HG02943 (cell line): ENCODE data around the gene NDUFS8.

ENCODE experiments used
- ATAC-seq: cut with Tn5 transposase; IDR thresholded peaks from one replicate; pipeline ENCODE4 v1.9.1; 2021; ENCODE audit warnings: mild to moderate bottlenecking, low read depth, moderate library complexity; ENCODE audit not compliant: unreplicated experiment

Gene NDUFS8

DNA sequence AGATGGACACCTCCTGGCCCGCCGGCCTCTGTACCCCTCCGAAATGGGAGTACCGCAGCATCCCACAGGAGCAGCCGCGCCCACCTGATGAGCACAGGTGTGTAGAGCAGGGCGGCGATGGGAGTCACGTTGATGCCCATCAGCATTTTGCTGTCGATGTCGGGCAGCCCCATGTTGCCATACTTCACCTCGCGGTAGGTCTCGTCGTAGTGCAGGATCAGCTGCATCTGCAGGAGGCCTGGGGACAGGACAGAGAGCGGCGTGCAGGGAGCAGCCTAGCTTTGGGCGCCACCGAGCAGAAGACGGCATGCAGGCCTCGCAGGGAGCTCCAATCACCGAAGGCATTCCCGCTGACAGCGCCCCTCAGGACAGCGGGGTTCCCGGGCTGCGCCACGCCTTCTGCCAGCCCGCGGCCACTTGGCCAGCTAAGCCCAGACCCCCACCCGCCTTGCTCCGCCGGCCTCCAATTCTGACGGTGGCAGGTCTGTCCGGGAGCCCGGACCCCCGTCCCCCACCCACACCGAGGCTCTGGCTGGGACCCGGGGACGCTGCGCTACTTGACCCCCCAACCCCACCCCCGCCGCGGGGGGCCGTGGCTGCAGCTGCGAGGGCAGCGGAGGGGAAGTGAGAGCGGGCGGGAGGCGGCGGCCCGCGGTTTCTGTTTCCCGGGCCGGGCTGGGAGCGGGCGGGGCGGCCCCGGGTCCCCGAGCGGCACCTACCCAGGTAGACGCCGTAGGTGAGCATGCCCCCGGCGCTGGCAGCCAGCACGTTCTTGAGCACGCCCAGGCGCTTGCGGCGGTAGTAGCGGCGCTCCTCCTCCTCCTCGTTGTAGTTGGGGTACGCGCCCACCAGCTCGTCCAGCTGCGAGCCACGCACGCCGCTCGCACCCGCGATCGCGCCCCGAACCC is 27.3 kb upstream of the NDUFS8 start:
- no peak for ATAC-seq

DNA sequence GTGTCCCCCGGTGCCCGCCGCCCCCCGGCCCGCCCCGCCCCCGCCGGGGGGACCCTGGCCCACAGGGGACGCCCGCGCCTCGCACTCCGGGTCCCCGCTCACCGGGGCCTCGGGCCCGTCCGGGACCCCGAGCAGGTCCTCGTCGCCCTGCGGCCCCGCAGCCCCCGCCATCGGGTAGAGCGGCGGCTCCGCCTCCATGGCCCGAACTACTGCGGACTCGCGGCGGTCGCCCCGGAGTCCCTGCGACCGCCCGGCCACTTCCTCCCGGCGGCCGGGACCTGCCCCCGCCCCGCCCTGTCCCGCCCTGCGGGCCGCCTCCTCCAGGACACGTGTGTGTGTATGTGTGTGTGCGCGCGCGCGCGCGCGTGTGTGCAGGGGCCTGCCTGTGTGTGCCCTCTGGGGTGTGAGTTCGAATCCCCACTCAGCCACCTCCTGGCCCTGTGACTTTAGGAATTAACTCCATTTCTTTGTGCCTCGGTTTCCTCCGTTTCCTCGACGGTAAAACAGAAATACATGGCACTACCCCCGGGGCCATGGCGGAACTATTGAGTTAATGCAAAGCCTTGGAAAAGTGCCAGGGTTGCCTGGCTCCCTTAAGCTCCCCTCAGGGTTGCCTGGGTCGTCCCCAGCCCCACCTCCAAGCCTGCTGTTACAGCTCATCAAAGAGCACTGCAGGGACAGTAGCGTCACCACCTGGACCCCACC is 26.5 kb upstream of the NDUFS8 start, which contains the start of gene UNC93B1:
TSS of gene UNC93B1 (minus strand) at position 252 of the 705 bp plus-strand sequence. CDS start at position 198, 54 bp downstream.
- no peak for ATAC-seq

DNA sequence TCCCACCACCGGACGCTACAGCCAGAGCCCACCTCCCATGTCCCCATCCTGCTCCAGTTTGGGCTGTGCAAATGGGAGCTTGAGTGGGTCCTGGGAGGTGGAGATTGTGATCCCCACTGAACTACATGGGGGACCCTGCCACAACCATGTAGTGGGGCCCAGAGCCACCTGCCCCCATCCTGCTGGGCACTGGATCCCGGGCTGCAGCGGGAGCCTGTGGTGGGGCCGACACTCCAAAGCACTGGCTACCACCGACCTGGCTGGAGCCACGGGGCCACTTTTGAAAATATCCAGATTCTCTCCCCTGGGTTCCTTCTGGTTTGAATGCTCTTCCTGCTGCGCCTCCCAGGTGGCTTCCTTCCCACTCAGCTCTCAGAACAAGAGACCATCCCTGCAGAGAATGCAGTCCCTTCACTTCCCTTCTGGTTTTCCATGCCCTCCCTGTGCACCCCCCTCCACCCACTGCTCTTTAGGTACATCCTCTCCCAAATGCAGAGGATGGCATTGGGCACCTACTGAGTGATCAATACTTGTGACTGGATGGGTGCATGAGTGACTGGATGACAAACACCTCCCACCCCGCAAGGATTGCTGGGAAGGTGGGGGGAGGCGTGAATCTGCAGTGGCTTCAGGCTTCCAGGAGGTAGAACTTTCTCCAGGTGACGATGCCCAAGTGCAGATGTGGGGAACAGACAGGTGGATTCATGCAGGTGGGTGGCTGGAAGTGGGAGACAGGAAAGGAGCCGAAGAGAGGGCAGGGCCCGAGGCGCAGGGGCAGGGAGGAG is 25.7 kb upstream of the NDUFS8 start:
- ATAC-seq, result no peak

DNA sequence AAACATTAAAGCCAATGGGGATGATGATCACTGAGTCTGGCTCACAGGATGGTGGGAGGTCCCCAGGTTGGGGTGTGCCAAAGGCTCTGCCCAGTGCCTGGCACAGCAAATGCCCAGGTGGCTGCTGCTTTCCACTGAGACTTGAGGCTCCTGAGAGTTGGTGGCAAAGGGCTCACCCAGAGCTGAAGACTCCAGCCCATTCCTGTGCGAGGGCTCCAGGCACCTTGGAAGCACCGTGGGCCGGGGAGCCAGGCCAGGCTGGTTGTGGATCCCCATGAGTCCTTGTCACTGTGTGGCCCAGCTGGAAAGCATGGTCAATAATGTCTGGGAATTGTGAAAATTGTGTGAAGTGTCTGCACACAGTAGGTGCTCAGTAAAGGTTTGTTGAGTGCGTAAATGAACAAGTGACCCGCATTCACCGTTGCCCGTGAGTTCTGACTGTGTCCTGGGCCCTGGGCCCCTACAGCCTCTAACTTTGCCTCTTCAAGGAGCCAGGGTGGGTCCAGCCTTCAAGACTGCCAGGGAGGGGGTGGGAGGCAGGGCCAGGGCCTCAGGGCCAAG is 23.8 kb upstream of the NDUFS8 start:
- no peak for ATAC-seq

DNA sequence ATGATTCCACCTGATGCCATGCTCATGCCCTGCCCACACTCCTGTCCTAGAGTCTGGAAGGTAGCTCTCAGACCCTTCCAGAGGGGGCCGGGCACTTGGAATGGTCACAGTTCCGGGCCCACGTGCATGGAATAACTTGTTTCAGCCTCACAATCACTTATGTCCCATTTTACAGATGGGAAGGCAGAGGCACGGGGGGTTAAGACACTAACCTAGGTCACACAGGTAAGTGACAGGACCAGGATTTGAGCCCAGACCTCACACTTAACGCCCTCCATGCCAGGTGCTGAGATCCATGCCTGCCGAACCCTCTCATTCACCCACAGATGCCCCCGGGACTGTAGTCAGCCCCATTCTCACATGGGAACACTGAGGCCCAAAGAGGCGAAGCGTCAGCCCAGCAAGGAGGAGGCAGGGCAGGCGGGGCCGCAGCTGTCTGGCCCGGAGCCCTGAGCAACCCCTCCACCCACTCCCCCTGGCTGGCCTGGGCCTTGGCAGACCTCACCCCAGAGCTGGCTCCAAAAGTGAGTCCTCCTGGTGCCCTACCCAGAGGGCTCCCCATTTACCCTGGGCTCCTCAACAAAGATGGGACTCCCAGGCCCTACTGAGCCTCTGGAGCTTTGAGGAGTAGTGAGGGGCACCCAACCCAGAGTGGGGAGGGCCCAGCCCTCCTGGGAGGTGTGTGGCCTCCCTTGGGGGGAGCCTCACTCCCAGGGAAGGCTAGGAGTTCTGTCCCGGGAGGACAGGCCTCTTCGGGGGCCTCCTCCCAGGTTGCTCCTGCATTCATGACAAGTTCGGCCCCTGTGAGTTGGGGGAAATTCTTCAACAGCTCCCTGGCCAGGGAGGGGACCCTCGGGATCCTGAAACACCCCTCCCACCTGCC is 22.7 kb upstream of the NDUFS8 start:
- no peak for ATAC-seq

DNA sequence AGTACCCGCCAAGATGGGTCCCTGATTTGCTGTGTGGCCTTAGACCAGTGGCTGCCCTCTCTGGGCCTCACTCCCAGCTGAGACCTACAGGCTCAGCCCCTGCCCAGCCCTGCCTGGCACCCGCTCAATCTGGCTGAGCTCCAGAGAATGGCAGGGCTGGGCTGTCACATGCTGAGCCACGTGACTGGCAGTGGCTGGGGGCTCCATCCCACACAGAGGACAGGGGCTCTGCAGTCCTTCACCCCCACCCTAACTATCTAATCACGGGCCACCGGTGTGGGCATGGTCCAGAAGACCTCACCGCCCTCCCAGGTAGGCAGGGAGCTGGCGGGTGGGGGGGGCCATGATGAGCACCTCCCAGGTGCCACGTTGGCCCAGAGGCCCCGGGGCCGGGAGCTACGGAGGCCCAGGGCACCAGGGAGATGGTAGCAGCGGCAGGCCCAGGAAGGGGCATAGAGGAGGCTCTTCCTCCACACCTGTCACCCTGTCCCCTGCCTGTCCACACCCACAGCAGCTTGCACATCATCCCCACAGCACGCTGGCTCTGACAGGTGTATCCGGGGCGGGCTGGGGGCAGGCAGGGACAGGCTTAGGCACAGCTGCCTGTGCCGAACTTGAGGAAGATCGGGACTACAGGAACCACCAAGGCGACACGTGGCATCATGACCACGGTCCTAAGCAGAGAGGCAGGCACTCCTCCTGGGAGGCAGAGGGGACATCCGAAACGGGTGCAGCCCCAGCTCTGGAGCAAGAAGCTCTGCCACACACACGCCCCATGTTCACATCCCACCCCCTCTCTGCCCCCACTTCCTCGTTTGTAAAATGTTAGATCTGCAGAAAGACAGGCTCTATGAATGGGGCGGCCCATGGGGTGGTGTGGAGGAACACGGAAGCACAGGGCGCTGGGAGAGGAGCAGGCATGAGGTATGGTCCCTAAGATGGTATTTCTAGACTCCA is 21.8 kb upstream of the NDUFS8 start:
- ATAC-seq, result no peak

DNA sequence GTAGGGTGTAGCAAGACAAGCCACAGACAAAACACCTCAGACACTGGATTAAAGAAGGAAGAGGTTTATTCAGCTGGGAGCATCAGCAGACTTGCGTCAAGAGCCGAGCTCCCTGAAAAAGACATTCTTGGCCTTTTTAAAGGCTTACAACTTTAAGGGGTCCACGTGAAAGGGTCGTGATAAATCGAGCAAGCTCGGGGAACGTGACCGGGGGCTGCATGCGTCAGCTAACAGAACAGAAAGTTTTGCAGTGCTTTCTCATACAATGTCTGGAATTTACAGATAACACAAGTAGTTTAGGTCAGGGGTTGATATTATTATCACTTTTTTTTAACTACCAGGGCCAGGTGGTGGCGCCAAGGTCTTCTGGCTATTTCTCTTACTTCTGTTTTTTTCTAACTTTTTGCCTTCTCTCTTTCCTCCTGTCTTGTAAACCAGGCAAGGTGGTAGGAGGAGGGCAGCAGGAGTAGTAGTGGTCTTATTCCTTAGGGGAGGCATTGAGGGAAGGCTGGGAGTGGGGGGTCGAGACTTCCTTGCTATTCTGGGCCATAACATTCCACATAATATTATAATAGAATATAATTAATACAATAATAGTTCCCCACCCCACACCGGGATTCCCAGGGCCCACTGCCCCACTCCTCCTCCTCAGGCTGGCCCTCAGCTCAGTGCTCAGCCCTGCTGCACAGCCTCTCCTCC is 20.9 kb upstream of the NDUFS8 start:
- no peak for ATAC-seq

DNA sequence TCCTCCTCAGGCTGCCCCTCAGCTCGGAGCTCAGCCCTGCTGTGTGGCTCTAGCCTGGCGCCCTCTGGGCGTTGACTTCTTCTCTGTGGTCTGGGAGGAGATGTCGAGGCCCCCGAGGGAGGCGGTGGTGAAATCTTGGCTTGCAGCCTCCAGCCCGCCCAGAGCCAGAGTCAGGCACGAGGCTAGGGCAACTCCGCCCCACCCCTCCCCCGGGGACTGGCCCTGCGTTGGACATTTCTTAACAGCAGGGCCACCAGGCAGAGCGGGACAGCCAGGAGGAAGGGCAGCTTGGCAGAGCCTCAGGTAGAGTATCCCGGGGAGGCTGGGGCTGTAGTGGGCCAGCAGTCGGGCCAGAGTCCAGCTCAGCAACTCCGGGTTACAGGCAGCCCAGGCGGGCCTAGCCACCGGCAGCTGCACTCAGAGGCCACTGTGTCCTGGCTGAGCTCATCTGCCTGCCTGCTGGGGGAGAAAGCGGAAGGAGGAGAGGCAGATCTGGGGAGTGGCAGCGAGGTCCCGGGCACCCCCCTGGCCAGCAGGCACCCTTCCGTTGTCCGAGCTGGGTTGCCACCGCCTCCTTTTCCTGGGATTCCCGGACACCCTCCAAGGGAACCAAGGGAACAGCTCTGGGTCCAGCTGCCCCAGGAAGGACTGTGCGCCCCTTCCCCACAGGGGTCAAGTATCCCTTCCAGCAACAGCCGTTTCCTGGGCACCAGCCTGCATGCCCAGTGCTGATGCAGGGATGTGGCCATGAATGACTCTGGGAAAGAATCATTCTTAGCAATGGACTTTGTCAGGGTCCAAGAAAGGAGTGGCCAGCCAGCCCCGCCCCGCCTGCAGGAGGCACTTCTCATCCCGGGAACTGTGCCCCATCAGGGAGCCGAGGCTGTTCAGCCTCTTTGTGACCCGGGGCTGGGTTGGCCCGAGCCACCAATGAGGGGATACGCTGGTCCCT is 20.1 kb upstream of the NDUFS8 start, which contains the start of gene ALDH3B1:
TSS of gene ALDH3B1 (plus strand) at position 238 of the 952 bp plus-strand sequence. CDS start 4,971 bp downstream, outside the sequence.
- no peak for ATAC-seq

DNA sequence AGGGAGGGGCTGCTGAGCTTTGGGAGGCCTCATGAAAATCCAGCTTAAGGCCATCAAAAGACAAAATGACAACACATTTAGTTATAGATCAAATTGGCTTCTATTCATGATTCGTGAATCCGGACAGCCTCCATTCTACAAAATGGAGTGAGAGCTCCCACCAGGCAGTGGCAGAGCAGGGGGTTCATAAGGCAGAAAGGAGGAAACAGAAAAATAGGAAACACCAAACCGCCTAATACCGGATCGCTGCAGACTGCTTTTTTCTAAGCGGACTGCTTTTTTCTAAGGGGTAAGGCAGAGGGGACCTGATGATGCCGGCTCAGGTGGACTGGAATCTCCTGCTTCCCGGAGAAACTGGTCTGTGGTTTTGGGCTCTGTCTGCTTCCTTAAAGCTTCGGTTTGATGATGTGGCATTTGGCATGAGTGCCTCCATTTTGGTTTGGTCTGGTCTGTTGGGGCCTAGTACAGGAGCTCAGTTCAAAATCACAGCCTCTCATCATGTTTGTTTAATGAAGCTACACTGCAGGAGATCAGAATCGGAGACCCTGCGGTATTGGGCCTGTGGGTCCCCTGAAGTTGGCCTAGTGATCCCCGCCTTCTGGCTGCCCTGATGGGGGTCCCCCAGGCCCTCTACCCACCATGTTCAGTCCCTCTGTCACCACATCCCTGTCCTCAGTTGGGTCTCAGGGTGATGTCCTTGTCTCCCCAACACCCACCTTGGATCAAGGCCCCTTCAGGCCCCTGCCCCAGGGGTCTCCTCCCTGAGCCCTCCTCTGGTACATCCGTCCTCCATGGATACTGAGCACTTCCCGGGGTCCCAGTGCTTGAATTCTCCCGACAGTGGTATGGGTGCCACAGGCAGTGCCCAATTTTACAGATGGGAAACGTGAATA is 19.2 kb upstream of the NDUFS8 start:
- no peak for ATAC-seq

DNA sequence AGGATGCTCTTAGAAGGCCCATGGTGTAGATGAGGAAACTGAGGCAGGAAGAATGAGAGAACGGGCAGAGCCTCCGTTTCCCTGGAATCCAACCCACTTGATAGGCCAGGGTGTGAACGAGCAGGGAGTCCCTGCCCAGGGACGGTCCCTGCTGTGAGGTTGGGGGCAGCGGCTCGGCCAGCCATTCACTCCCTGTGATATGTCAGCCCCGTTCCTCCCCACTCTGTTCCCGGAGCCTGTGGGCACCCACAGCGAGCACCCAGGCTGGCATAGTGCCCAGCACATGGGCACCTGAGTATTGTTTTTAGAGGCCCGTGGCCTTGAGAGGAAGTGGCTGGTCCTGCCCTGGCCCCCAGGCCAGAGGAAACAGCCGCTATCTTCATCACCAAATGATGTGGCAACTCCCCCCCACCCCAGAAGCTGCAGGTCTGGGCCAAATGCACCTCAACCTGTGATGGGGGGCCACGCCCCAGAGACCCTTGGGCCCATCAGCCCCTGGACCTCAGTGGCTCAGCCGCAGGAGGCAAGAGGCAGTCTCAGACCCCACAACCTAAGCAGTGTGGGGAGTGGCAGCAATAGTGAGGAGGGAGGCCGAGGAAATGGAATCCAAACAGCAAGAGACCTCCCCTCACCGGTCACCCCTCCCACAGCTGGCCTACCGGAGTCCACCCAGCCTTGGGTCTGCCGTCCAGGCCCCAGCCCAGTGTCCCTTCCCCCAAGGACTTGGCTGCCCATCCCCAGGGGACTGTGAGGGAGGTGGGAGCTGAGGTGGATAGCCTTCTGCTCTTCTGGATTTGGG is 18.2 kb upstream of the NDUFS8 start:
- ATAC-seq, result no peak

DNA sequence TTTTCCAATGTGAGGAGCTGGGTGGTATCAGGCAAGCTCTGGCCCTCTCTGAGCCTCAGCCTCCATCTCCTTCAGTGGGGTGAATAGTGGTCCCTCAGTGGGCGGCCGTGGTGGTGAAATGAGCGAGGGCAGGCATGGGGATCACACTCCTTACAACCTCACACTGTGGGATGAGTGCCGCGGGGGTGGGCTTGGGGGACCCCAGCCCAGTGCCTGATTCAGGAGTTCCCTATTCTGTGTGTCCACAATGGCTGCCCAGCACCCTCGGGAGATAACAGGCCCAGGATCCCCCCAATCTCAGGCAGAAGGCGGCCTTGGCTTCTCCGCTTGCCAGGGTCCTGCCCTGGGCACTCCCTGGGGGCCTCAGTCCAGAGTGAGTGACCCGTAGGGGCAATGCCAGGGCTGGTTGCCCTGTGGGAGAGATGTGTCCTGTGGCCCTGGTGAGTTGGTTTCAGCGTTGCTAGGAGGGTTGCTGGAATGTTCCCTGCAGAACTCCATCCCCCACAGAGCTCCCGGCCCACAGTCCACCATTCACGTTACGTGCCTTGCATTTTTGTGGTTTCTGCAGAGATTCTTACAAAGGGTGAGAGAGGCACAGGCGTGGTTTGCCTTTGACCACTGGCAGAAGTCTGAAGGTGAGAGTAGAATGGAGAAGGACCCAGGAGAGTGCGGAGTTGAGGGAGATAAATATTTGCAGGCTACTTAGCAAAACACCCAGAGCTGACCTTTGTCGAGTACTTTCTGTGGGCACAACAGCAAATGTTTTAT is 17.5 kb upstream of the NDUFS8 start:
- no peak for ATAC-seq

DNA sequence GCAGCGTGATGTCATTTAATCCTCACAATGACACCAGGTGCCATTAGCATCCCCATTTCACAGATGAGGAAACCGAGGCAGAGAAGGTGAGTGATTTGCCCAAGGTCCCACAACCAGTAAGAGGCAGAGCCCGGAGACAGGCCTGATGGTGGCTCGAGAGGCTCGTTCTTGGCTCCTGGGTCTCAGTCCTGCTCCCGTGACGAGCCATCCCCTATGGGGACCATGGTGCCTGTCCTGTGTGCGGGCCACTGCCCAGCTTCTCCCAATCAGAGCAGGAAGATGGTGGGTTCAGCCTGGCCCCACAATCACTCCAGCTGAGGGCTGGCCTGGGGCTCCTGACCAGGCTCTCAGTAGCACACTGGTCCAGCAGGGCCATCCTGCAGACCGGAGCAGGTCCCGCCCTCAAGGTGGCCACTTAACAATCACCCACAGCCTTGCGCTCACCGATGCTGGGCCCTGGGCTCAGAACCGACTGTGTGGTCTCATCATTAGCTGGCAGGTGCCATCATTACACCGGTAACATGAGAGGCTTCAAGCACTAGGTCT is 16.8 kb upstream of the NDUFS8 start:
- no peak for ATAC-seq

DNA sequence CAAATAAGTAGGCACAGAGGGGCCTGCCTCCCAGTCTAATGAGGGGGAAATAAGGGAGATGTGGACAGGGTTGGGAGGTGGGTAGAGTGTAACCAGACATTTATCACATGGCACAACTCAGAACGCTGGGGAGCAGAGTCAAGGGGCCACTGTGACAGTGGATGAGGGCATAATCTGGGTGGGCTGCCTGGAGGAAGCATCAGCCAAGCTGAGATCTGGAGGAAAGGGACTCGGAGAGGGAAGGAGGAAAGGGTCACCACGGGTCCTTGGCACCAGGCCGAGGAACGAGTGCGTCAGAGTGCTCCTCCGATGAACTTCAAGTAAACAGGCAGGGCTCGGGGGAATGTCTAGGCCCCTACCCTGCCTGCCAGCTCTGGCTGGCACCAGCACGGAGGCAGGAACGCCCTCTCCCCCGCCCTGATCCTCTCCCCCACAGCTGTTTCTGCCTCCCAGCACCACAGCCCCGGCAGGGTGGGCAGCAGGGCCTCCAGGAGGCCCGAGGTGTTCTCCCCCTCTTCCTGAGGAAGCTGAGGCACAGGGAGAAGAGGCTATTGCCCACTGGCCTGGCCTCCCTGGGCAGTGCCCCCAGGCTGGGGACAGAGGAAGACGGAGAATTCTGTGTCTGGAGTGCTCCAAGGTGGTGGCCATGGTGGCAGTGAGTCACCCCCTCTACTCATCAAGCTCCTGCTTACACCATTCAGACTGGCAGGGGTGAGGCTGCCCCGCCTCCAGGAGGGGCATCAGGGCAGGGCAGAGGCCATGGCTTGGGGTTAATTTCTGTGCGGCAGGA is 16.1 kb upstream of the NDUFS8 start:
- no peak for ATAC-seq
